Measurements from ENCODE around the gene PPP1R1B.

DNA sequence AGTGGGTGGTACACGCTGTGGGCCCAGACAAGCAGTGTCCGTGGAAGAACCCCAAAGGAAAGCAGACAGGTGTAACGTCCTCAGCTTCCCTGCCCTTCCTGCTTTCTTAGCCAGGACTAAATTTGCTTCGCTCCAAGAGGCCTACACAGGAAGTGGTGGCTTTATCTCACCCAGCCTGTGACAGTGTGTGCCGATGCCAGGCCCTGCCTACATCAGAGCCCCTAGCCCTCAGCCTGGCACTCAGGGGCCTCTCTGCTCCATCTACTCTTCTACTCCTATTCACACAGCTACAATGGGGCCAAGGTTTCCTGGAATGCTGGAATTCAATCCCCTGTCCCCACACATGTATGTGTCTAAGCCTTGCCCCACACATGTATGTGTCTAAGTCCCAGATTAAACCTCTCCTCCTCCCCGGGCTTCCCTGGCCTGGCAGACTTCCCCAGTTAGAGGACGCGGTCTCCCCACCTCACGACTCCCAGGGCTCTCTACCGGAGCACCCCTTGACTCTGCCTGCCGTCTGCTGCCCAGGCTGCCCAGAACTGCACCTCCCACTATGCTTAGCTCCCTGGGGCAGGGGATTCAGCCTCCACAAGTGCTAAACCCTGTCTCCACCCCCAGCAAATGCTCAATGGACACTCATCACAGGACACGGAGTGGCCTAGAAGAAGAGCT lies 52.9 kb downstream of the PPP1R1B start:
- TF ChIP-seq, protein P1, sequence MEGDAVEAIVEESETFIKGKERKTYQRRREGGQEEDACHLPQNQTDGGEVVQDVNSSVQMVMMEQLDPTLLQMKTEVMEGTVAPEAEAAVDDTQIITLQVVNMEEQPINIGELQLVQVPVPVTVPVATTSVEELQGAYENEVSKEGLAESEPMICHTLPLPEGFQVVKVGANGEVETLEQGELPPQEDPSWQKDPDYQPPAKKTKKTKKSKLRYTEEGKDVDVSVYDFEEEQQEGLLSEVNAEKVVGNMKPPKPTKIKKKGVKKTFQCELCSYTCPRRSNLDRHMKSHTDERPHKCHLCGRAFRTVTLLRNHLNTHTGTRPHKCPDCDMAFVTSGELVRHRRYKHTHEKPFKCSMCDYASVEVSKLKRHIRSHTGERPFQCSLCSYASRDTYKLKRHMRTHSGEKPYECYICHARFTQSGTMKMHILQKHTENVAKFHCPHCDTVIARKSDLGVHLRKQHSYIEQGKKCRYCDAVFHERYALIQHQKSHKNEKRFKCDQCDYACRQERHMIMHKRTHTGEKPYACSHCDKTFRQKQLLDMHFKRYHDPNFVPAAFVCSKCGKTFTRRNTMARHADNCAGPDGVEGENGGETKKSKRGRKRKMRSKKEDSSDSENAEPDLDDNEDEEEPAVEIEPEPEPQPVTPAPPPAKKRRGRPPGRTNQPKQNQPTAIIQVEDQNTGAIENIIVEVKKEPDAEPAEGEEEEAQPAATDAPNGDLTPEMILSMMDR (IDR thresholded peaks at IDR 0.05 in 4 of 5, conservative IDR thresholded peaks at IDR 0.05 in 1 of 5), result no peak
- TF ChIP-seq POLR2A (IDR thresholded peaks at IDR 0.05), result no peak

Measured in gastrocnemius medialis (tissue), 4 donors.